OCI-LY7 (cell line): ENCODE measurements around the gene ABR. TPM values are rescaled to one million over a fixed set of nuclear protein-coding genes. Genes with fewer than 3 reads are reported as not detected.
"Not testable (repeated sequence)": the region's sequence is repeated elsewhere in the genome, so short reads cannot be mapped to it uniquely, and the experiment has no call there.

Experiments used
- BruUV-seq: library from RNA; stranded (reverse); fragments of 400-500 nt; replicated peaks from 2 replicates; lab custom pipeline; 2021; lab: Mats Ljungman, UMichigan
- CTCF ChIA-PET: fragments of 300-600 bp; sonication (Branson Sonifier 250); formaldehyde crosslinking; loops from one replicate; lab custom pipeline; 2022; ENCODE audit warnings: antibody characterized with exemption; ENCODE audit not compliant: unreplicated experiment; lab: Charles Lee
- POLR2A ChIA-PET: fragments of 300-600 bp; sonication (Branson Sonifier 250); formaldehyde crosslinking; loops from one replicate; lab custom pipeline; 2022; ENCODE audit warnings: antibody characterized with exemption; lab: Charles Lee
- DNase-seq: peaks from one replicate; pipeline ENCODE4 v3.0.0-alpha.2; 2015; ENCODE audit warnings: low spot score
- H2AFZ ChIP-seq: fragments of 200-600 bp; sonication (generic), shearing (Covaris generic); 2 replicates; pipeline ENCODE4 v1.6.1; 2014; ENCODE audit warnings: mild to moderate bottlenecking, antibody characterized with exemption, low read length, moderate library complexity
- H3K27ac ChIP-seq: fragments of 200-600 bp; sonication (generic); 2 replicates; pipeline ENCODE4 v1.5.1; 2014; ENCODE audit warnings: mixed run types, low read depth, mild to moderate bottlenecking, moderate library complexity, low read length, inconsistent platforms; ENCODE audit not compliant: poor library complexity, severe bottlenecking
- H3K36me3 ChIP-seq: fragments of 200-600 bp; sonication (generic); 2 replicates; pipeline ENCODE4 v1.6.1; 2014; ENCODE audit warnings: mild to moderate bottlenecking, antibody characterized with exemption, low read length, moderate library complexity, mixed read lengths; ENCODE audit not compliant: insufficient read depth
- H3K4me1 ChIP-seq: fragments of 200-600 bp; sonication (generic); 2 replicates; pipeline ENCODE4 v1.5.1; 2014; ENCODE audit warnings: mild to moderate bottlenecking, low read length; ENCODE audit not compliant: insufficient read depth, poor library complexity, severe bottlenecking
- H3K4me2 ChIP-seq: fragments of 200-600 bp; sonication (generic); 2 replicates; pipeline ENCODE4 v1.6.1; 2014; ENCODE audit warnings: mild to moderate bottlenecking, low read length
- H3K4me3 ChIP-seq: fragments of 200-600 bp; sonication (generic); 2 replicates; pipeline ENCODE4 v1.5.1; 2014; ENCODE audit warnings: mild to moderate bottlenecking, low read depth, low read length; ENCODE audit not compliant: poor library complexity, severe bottlenecking
- H3K79me2 ChIP-seq: fragments of 200-600 bp; sonication (generic); 2 replicates; pipeline ENCODE4 v1.6.1; 2016; ENCODE audit warnings: low read depth, mild to moderate bottlenecking, low read length, moderate library complexity, mixed read lengths; ENCODE audit not compliant: insufficient read depth
- H3K9me2 ChIP-seq: fragments of 200-600 bp; sonication (generic); 2 replicates; pipeline ENCODE4 v1.6.1; 2016; ENCODE audit warnings: mild to moderate bottlenecking, low read length, mixed read lengths; ENCODE audit not compliant: insufficient read depth
- H3K9me3 ChIP-seq: fragments of 200-600 bp; sonication (generic); 2 replicates; pipeline ENCODE4 v1.6.1; 2014; ENCODE audit warnings: mild to moderate bottlenecking, mixed run types, low read length, mixed read lengths
- H4K20me1 ChIP-seq: fragments of 200-600 bp; sonication (generic); 2 replicates; pipeline ENCODE4 v1.6.1; 2014; ENCODE audit warnings: mild to moderate bottlenecking, antibody characterized with exemption, low read length, moderate library complexity, mixed read lengths; ENCODE audit not compliant: insufficient read depth
- EZH2phosphoT487 ChIP-seq: fragments of 200-600 bp; sonication (generic); IDR thresholded peaks from 2 replicates; pipeline ENCODE4 v1.6.1; 2018; ENCODE audit warnings: low read depth, borderline replicate concordance, mild to moderate bottlenecking, mixed run types, antibody characterized with exemption, low read length, moderate library complexity, mixed read lengths
- intact Hi-C: fragments of 100-400 bp; cut with micrococcal nuclease; formaldehyde crosslinking; loops from one replicate; pipeline ENCODE4 v1.10.0; 2022; ENCODE audit not compliant: unreplicated experiment
- total RNA-seq, 2 experiments: library from RNA; depleted of rRNA in 1 of 2; stranded (reverse); fragments of >200 nt in 1 of 2; shearing (Covaris generic) in 1 of 2; gene quantifications; 2 replicates each; pipeline ENCODE4 v1.2.3, GENCODE V29; 2014 to 2022
- TF ChIP-seq, protein P1 (sequence below): fragments of 200-600 bp; sonication (generic); conservative IDR thresholded peaks from 2 replicates; pipeline ENCODE4 v1.5.1; 2014; ENCODE audit warnings: mild to moderate bottlenecking, antibody characterized with exemption, low read length, moderate library complexity, mixed read lengths

Gene ABR
- total RNA-seq, 2 experiments from 2014 or later: 164 to 181 TPM

DNA sequence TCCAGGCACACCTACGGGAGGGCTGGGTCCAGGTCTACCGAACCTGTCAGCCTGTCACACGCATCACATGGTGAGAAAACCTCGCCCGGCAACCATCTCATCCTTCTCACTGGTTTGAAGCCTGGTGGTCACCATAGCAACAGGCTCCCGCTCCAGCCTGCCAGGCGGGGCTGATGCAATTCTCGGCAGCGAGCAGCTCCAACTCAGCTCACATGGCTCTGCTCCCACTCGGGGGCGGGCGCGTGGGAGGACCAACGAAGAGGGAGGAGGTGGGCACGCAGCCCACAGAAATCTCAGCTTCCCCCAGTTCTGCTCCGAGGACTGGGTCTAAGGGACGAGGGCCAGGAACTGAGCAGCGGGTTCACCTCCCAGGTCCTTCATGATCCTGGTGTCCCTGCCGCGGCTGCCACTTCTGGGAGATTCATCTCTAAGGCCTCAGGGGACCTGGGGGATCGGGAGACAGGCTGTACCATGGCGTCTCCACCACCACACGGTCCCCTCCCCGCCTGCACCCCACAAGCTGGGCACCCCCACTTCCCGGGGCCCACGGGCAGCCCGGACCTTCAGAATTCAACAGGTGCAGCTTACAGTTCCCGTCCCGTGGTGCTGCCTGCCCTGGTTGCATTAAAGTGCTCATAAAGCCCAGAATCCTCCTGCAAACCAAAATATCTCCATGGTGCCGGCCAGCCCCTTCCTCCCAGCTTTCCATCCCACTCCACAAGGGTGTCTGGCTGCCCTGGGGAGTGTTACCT, 25.8 kb downstream of the ABR start:
- Histone ChIP-seq H3K27ac (no peak overlapping the region), H3K4me3 (no peak overlapping the region), H3K9me3 (no peaks in the 10 kb centered on the region), H4K20me1 (no peaks in the 10 kb centered on the region), H3K4me1 (no peaks in the 10 kb centered on the region), H3K9me2 (no peaks in the 10 kb centered on the region), H3K36me3 (peaks cover 54% of the 10 kb centered on the region), H3K79me2 (peaks cover 16% of the 10 kb centered on the region), H3K4me2 (no peak overlapping the region), H2AFZ (no peak overlapping the region)
- no TSS peak for BruUV-seq
- no peak for DNase-seq
- ChIA-PET CTCF (no interaction called here), POLR2A (no interaction called here)
- TF ChIP-seq EZH2phosphoT487: no peak
- TF ChIP-seq, protein P1, sequence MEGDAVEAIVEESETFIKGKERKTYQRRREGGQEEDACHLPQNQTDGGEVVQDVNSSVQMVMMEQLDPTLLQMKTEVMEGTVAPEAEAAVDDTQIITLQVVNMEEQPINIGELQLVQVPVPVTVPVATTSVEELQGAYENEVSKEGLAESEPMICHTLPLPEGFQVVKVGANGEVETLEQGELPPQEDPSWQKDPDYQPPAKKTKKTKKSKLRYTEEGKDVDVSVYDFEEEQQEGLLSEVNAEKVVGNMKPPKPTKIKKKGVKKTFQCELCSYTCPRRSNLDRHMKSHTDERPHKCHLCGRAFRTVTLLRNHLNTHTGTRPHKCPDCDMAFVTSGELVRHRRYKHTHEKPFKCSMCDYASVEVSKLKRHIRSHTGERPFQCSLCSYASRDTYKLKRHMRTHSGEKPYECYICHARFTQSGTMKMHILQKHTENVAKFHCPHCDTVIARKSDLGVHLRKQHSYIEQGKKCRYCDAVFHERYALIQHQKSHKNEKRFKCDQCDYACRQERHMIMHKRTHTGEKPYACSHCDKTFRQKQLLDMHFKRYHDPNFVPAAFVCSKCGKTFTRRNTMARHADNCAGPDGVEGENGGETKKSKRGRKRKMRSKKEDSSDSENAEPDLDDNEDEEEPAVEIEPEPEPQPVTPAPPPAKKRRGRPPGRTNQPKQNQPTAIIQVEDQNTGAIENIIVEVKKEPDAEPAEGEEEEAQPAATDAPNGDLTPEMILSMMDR: no peak
- intact Hi-C loops: no loop called here

DNA sequence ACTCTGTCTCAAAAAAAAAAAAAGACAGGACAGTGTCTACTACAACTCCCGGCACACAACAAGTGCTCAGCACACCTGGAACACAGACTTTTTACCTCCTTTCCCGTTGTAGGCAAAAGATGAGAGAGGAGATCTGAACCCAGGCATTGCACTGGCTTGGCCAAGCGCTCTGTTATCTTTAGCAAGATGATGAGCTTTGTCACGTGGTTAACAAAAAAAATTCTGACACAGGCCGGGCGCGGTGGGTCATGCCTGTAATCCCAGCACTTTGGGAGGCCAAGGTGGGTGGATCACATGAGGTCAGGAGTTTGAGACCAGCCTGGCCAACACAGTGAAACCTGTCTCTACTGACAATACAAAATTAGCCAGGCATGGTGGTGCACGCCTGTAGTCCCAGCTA, 27.2 kb downstream of the ABR start:
- H3K27ac ChIP-seq, H2AFZ ChIP-seq, H3K4me1 ChIP-seq, BruUV-seq, H3K9me2 ChIP-seq, H3K4me3 ChIP-seq, CTCF ChIA-PET, H4K20me1 ChIP-seq, DNase-seq, H3K9me3 ChIP-seq, intact Hi-C loops, H3K4me2 ChIP-seq: not testable (repeated sequence)
- POLR2A ChIA-PET: interaction anchor here (0.7 kb wide), 1 partner anchor 11 kb away, joined by 3 read pairs; no protein-coding TSS in a partner anchor
- Histone ChIP-seq H3K79me2 (peaks cover 24% of the 10 kb centered on the region), H3K36me3 (peaks cover 46% of the 10 kb centered on the region)

DNA sequence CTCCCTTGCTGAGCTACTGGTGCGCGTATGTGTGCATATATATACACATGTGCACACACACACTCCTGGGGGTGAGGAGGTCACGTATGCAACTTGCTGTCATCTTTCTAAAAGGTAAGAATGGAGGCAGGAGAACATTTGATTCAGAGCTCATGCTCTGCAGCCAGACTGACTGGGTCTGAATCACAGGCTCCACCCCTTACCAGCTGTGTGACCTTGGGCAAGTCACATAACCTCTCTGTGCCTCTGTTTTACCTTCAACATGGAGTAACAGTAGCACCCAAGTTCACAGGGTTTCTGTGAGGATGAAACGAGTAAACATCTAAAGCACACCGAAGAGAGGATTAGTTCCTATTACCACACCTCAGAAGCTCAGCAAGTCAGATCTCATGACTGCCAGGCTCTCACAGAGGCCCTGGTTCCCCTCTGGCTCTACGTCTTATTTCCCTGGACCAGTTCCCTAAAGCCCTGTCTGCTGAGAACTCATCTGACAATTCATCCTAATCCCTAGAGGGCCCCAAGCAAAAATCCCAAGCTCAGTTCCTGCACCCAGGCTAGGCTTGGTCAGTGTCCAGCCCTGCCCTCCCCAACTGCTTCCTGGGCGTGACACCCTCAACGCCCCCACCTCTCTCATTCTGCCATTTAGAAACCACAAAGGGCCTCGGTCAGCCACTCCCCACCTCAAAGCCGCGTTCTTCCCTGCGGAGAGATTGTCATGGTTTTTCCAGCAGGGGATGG, 28.7 kb downstream of the ABR start:
- Histone ChIP-seq H3K9me3 (no peaks in the 10 kb centered on the region), H3K27ac (no peak overlapping the region), H4K20me1 (no peaks in the 10 kb centered on the region), H3K79me2 (peaks cover 33% of the 10 kb centered on the region), H3K36me3 (peaks cover 37% of the 10 kb centered on the region), H3K9me2 (no peaks in the 10 kb centered on the region), H2AFZ (no peak overlapping the region), H3K4me3 (no peak overlapping the region), H3K4me1 (no peaks in the 10 kb centered on the region), H3K4me2 (no peak overlapping the region)
- no TSS peak for BruUV-seq
- DNase-seq: no peak
- POLR2A ChIA-PET: interaction anchor here (0.7 kb wide), 1 partner anchor 369 kb away, joined by 3 read pairs; the partner anchor contains the start of genes GLOD4 and MRM3
- intact Hi-C loops: no loop called here
- TF ChIP-seq, protein P1: no peak
- no peak for TF ChIP-seq EZH2phosphoT487
- CTCF ChIA-PET: no interaction called here
